KG1 (cell line): ENCODE measurements around the gene L3HYPDH.
"Not testable (repeated sequence)": the region's sequence is repeated elsewhere in the genome, so short reads cannot be mapped to it uniquely, and the experiment has no call there.

Experiments used
- DNase-seq: peaks from one replicate; lab custom pipeline; 2025; lab: John Stamatoyannopoulos, UW

L3HYPDH gene

DNA sequence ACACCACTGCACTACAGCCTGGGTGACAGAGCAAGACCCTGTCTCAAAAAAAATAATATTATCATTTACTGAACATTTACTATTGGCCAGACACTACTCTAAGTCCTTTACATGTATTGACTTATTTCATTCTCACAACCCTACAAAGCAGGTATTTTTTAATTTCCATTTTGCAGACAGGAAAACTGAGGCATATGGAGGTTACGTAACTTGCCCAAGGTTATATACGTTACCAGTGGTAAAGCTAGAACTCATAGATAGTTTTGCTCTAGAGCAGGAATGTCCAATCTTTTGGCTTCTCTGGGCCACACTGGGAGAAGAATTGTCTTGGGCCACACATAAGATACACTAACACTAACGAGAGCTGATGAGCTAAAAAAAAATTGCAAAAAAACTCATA lies 5.7 kb downstream of the L3HYPDH start:
- no peak for DNase-seq

DNA sequence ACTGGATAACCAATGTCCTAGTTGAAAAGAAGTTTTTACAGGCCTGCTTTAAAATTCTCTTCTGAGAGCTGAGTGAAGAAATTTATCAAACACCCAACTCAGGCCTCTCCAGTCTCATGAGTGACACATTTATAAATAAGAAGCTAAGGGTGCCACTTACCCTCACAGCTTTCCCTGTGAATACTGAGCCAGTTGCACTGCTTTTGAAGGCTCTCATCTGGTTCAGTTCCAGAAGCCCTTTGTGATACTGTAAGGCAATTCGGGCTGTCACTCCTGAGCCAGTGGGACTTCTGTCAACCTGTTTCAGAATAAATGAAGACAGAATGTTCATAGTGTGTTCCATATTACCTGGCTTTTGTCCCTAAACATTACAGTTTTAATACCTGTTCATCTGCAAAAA lies 8.5 kb downstream of the L3HYPDH start:
- DNase-seq = no peak

DNA sequence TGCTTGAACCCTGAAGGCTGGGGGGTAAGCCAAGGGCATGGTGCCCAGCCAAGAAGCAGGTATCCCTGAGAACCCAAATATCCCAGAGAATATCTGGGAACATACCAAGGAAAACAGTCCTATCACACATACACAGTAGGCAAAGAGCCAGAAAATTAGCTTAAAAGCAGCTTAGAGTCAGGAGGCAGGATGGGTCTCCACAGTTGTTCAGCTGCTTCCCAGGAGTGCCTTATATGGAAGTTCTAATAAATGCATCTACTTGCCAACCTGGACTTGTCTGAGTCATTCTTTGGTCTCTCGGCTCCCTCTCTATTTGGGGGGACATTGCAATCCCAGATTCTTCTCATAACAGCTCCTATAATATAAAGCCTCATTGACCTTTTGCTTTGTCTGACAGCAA lies 10.0 kb downstream of the L3HYPDH start:
- DNase-seq = no peak

DNA sequence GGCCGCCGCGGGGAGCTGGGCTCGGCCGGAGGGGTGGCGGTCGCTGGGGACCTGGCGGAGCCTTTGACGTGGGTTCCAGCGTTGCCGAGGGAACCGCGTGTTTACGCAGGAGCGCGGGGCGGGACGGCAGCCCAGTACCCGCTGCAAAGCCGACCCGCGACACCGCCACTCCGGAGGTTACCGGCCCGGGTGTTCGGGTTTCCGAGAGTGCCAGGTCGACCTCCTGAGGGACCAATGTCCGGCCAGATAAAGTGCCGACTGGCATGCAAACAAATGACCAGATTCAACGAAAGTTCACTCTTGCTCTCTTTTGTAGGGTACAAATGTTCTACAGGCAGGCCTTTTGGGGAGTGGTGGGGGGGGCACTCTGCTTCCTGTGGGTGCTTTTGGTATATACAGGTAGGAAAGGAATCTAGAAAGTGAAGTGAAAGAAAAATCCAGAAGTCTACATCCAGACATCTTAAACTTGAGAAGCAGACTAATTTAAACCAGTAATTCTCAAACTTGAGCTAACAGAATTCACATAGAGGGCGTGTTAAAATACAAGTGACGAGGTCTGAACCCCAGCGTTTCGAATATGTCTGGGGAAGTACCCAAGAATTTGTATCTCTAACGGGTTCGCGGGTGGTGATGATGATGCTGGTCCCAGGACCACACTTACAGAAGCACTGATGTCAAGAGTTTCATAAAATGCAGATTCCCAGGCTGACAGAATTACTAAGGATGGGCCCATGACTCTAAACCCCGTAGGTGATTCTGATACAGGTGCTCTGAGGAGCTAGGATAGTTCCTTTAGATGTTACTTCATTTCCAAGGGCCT lies 18.7 kb downstream of the L3HYPDH start, which contains the start of gene GPR135:
Gene GPR135 (minus strand): TSS at position 65 of the 820 bp plus-strand sequence. CDS start 154 bp downstream, outside the sequence.
- DNase-seq = no peak

DNA sequence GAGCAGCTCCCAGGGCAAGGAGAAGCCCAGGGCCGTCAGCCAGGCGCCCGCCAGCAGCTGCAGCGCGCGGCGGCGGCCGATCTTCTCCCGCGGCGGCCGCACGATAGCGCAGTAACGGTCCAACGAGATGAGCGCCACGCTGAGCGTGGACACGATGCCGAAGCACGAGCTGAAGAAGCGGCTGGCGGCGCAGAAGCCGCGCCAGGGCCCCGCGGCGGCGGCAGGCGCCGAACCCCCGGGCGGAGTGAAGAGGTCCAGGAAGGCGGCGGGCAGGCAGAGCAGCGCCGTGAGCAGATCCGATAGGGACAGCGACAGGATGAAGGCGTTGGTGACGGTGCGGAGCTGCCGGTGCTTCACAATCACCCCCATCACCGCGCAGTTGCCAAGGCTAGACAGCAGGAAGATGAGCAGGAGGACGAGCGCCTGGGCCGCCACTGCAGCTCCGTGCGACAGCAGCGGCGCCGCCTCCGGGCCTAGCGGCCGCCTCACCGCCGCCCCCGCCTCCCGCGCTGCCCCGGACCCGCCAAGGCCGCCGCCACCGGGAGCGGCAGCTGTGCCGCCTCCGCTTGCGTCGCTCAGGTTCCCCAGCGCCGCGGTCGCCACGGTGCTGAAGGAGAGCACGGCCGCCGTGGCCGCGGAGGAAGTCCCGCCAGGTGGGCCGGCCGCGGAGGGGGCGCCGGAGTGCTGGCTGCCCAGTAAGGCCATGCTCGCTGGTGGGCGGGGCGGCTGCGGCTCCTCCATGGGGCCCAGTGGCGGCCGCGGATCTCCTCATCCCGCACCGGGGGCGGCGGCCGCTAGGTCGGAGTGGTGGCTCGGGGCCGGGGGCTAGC lies 19.5 kb downstream of the L3HYPDH start:
- no peak for DNase-seq

DNA sequence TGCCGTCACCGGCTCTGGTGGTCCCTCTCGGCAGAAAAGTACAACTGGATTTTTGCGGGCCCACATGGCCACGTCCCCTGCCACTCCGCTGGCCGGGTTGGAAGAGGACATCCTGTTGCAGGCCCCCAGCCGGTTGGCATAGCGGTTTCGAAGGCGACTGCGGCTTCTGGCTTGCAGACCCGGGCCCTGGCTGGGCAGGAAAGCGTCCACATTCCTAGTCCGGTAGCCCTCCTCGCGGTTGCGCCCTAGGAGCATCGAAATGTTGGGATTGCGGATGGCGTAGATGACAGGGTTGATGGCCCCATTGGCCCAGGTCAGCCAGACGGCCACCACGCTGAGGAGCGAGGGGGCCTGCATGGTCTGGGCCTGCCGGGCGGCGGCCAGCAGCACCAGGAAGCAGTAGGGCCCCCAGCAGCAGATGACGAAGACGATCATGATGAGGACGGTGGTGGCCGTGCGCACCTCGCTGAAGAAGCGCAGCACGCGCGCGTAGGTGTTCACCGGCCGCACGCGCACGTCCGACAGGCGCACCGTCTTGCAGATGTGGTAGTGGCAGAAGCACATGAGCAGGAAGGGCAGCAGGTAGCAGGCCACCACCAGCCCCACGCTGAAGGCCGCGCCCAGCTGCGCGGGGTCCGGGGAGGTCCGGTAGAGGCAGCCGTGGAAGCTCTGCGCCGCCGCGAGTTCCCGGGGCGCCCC lies 20.3 kb downstream of the L3HYPDH start:
- DNase-seq = no peak

DNA sequence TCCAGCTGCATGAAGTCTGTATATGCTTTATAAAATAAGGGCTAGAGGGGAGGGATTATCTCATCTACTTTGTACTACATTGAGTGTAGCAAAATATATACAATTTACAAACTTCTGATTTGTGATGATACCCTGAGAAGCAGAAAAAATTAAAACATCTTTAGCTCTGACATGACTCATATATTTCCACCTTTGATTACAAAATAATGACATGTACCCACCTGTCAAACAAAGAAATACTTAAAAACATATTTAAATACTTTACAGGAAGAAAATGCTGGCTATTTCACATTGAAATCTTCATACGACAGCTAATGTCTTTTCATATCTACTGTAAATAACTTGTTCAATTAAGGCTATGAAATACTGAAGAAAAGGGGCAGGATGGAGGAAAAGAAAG lies 22.3 kb downstream of the L3HYPDH start:
- DNase-seq = no peak

DNA sequence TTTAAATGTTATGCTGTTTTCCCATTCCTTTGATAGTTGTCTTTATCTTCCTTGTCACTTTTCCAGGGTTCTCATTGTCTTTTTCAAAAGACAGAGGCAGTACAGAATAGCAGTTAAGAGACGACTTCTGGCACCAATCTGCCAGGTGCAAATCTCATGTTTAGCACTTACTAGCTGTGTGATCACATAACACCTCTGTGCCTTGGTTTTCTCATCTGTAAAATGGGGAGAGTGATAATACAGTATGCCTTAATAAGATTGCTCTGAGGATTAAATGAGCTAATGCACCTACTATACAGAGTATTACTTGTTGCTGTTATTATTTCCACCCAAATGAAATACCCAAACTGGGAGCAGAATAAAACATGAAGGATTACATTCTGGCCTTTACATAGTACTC lies 23.8 kb downstream of the L3HYPDH start:
- no peak for DNase-seq

DNA sequence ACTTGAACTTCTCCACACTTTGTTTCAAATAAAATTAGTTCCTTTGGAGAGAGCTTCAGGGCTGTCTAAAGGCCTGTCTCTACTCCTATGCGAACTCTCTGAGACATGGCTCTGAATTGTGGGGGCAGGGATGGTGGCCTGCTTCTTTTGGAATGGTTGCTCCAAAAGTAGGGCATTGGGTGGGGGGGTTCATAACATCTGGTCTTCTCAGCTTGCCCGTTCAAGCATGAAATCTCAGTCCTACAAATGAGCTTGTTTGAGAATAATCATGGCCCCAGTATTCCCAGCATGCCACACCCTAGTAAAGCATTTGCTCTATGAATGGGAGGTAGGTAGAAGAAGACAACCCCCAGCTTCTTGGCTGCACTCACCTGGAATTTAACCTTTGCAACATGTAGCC lies 25.7 kb downstream of the L3HYPDH start:
- no peak for DNase-seq

DNA sequence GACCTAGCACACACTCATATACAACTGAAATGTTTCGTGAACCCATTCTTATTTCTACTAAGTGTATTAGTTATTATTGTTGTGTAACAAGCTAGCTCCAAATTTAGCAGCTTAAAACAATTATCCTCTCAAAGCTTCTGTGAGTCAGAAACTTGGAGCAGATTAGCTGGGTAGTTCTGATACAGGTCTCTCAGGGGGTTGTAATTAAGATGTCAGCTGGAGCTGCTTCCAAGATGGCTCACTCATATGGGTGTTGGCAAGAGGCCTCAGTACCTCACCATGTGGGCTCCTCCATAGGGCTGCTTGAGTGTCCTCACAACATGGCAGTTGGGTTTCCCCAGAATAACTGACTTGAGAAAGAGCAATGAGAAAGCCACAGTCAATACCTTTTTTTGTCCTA lies 28.8 kb downstream of the L3HYPDH start:
- no peak for DNase-seq

DNA sequence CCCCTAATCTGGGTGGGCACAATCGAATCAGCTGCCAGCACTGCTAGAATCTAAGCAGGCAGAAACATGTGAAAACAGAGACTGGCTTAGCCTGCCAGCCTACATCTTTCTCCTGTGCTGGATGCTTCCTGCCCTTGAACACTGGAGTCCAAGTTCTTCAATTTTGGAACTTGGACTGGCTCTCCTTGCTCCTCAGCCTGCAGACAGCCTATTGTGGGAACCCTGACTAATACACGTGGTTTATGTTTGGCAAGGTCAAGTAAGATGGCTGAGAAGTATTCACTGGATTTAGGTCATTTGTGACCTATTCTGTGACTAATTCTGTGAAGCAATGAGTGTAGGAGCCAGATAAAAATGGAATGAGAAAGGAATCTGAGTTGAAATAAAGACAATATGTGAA lies 30.1 kb downstream of the L3HYPDH start:
- no peak for DNase-seq

DNA sequence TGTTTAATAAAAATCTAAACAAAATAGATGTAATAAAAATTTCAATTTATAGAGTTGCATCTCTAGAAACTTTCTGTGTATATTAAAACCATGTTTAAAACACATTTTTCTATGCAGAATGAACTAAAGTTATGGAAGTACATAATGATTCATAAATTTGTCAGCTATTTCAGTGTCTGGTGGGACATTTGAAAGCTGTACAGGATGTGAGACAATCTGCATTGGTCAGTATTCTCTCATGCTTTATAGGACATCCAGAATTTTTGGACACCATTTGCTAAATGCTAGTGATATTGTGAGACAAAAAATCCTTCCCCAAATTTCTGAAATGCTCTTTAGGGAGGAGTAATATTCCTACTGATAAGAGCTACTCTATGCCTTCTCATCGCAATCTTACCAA lies 32.4 kb downstream of the L3HYPDH start:
- DNase-seq = no peak

DNA sequence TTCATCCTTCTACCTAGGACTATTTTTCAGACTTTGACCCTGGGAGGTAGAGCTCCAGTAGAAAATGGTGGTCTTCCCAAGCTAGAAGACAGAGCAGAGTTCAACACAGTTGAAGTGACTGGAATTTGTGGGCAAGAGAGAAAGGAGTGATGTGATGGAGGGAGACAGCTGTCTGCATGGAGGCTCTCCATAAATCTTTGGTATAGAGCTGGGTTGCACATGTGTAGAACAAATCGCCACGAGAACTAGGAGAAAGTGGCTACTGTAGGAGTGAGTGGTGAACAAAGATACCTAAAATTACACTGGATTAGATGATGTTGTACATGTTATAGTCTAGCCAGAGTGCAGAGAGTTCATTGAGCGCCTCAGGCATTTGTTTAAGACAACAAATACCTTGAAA lies 33.5 kb downstream of the L3HYPDH start:
- no peak for DNase-seq

DNA sequence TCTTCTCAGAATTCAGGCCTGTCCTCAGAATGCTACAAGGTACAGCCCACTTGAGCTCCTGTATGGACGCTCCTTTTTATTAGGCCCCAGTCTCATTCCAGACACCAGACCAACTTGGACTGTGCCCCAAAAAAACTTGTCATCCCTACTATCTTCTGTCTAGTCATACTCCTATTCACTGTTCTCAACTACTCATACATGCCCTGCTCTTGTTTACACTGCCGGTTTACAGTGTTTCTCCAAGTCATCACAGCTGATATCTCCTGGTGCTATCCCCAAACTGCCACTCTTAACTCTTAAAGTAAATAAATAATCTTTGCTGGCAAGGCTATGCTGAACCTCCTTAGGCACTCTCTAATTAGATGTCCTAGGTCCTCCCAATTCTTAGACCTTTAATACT lies 35.5 kb downstream of the L3HYPDH start:
- not testable (repeated sequence) for DNase-seq

DNA sequence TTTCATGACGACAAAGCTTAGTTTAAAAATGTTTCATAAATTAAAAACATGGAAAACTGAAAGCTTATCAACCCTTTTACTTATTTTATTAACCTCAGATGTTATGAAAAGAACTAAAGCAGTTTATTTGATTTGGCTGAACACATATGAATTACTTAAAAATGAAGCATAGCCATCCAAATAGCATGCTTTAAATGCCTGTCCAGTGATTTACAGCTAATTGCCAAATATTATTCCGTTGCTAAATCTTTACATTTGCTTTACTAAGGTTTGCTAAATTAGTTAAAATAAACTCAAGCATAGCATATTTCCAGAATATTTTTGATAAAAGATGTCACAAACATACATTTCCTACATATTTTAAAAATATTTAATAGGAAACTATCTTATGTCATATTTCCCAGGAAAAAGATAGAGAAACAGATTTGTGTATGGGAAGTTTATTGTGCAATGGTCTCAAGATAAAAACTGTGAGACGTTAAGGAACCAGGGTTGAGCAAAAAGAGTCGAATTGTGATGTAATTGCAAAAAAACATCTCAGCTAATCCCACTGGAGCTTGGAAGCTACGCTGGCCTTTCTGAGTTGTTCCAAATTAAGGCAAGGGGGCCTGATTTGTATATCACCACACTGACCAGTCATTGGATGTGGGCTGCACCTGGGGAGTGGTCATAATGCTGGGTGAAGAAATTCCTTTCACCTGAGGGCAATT lies 44.8 kb downstream of the L3HYPDH start:
- no peak for DNase-seq

DNA sequence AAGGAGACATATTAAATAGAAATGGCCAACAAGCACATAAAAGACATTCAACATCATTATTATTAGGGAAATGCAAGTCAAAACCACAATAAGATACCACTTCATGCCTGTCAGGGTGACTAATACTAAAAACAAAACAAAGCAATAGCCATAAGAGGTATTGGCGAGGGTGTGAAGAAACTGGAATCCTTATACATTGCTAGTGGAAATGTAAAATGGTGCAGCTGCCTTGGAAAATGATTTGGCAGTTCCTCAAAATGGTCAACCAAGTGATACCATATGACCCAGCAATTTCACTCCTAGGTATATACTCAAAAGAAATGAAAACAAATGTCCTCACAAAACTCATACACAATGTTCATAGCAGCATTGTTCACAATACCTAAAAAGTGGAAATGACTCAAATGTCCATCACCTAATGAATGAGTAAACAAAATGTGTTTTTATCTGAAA lies 46.0 kb downstream of the L3HYPDH start:
- DNase-seq = no peak

DNA sequence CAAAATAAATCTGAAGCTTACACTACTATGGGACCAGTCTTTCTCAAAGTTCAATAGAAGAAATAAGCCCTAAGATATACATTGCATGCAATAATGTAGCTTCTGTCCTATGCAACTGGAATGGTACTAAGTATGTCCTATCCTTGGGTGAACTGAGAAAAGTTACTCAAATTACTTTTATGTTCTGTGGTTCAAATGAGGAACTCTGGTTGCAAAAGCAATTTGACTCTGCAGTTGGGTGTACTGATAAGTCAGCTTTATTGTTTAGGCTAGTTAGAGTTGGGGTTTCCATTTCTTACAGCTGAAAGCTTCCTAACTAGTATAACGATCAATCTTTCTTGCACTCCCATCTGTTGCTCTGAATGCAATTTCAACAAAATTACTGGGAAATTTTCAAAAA lies 48.2 kb downstream of the L3HYPDH start:
- DNase-seq = no peak

DNA sequence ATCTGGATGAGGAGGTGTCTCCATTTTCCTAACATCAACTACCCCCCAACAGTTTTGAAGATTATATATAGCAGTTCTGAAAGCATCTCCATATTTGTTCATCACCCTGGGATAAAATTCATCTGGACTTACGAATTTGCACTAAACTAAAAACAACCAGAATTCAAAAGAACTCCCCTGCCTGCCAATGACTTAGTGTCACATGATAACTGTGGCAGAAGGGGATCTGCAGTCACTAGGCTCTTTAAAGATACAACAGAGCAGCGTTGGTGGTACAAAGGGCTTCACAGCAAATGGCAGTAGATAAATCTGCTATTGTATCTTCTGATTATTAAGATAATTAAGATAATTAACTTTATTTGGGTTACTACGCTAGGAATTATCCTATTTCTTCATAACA lies 49.1 kb downstream of the L3HYPDH start:
- no peak for DNase-seq

DNA sequence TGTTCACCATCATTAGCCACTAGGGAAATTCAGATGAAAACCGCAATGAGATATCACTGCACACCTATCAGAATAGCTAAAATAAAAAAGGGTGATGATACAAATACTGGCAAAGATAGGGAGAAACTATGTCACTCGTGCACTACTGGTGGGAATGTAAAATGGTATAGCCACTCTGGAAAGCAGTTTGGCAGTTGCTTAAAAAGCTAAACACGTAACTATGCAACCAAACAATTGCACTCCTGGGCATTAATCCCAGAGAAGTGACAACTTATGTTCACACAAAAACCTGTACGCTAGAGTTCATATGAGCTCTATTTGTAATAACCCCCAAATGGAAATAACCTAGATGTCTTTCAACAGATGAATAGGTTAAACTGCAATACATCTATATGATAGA lies 54.4 kb downstream of the L3HYPDH start:
- DNase-seq = no peak

DNA sequence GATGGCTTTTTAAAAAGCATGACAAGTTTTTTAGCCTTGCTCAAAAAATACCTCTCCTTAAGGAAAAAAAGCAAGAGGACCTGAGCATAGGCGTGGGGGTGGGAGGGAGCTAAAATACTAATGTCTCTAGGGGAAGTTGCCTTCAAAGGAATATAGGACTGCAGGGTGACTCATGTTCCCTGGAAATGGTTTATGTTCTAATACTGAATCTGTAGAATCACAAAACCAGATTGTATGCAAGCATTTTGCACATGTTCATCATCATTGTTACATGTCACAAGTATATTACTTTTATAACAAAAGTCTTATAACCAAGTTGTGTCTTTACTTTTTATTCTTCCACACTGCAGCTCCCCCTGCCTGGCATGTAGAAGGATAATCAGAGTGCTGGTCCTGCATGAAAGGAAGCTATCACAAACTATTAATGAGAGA lies 55.6 kb downstream of the L3HYPDH start:
- no peak for DNase-seq

DNA sequence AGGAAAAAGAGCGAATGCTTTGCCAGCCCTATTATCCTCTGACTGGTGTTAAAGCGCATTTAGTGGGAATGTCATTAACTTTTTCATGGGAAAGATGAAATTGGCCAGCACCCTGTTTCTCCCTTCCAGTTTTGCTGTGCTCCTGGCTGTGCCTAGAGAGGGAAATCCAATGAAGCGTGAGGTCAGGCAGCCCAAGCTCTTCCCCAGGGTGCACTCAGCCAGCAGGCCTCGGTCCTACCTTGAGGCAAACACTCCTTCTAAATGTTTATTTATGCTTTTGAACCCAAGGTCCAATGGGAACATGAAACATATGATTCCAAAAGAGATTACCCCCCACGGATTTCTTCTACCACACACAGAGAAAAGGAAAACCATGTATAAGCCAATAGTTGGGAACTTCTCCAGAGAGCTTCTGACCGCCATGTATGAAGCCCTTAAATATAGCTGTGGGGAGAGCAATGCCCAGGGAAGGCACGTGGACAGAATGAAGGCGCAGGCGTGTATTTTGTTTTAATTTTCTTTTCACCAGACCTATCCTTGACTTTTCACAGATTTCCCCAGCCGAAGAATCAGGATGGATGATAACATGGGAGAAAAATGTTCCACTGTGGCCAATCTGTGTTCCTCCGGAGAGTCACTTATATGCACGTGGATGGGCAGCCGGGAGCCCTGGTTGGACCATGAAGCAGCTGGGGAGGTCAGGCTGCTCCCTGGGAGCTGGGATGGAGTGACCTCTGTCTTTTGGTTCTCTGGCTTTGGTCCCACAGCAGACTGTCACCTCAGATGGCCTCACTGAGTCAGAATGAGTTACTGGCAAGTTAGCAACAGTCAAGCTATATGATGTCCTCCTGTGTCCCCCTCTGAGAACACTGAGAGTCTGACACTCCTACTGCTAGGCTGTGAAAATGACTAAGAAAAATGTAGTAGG lies 56.3 kb downstream of the L3HYPDH start:
- DNase-seq = no peak
